SK-N-MC (cell line): Measurements from ENCODE around the gene SLC12A3.

Source experiments
- EZH2 ChIP-seq: fragments of 200-600 bp; sonication (generic); IDR thresholded peaks from one replicate; pipeline ENCODE4 v1.6.1; 2017; ENCODE audit warnings: antibody characterized with exemption
- FOXP2 ChIP-seq: optimal IDR thresholded peaks from 2 replicates; pipeline ENCODE3; 2011; ENCODE audit warnings: mild to moderate bottlenecking, moderate library complexity; ENCODE audit not compliant: insufficient read depth; ENCODE audit errors: extremely low read length, control extremely low read depth
- POLR2AphosphoS5 ChIP-seq: IDR thresholded peaks from 2 replicates; pipeline ENCODE4 v1.6.1; 2012; ENCODE audit warnings: mild to moderate bottlenecking, low read depth, low read length, borderline replicate concordance

DNA sequence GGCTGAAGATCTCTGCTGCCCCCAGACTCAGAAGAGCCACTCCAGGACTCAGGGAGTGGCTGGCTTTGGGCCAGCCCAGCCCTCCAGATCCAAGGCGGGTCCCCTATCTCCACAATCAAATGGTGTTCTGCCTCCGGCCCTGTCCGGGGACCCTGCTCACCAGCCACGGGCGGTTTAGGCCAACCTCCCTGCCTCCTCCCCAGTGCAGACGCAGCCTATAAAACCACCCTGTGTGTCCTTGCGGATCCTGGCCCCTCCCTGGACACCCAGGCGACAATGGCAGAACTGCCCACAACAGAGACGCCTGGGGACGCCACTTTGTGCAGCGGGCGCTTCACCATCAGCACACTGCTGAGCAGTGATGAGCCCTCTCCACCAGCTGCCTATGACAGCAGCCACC is at the start of gene SLC12A3:
- no peak for TF ChIP-seq EZH2
- no peak for TF ChIP-seq POLR2AphosphoS5
- no peak for TF ChIP-seq FOXP2
